RWPE2 (cell line): Measurements from ENCODE around the gene JCAD.

Source experiments
- ATAC-seq: fragments of 200-7000 bp; cut with Tn5 transposase; 3 replicates; pipeline ENCODE4 v1.9.1; 2021; ENCODE audit warnings: low read depth
- DNase-seq: peaks from one replicate; pipeline ENCODE4 v3.0.0-alpha.2; 2020; ENCODE audit warnings: low spot score
- H3K27ac ChIP-seq: fragments of 450-650 bp; 2 replicates; pipeline ENCODE4 v1.5.1; 2017; ENCODE audit warnings: mild to moderate bottlenecking; ENCODE audit not compliant: poor library complexity, severe bottlenecking
- H3K27me3 ChIP-seq: fragments of 250-450 bp; sonication (Bioruptor Pico); 2 replicates; pipeline ENCODE4 v1.5.1; 2021; ENCODE audit warnings: mild to moderate bottlenecking, moderate library complexity; ENCODE audit not compliant: insufficient read depth, poor library complexity, severe bottlenecking
- H3K36me3 ChIP-seq: fragments of 250-450 bp; sonication (Bioruptor Pico); 2 replicates; pipeline ENCODE4 v1.5.1; 2020; ENCODE audit warnings: low read depth, mild to moderate bottlenecking, moderate library complexity
- H3K4me1 ChIP-seq: fragments of 250-450 bp; sonication (Bioruptor Pico); 2 replicates; pipeline ENCODE4 v1.5.1; 2021; ENCODE audit warnings: mild to moderate bottlenecking, moderate library complexity; ENCODE audit not compliant: insufficient read depth, poor library complexity, severe bottlenecking
- H3K4me3 ChIP-seq: fragments of 250-450 bp; sonication (Bioruptor Pico); 2 replicates; pipeline ENCODE4 v1.5.1; 2021; ENCODE audit warnings: mild to moderate bottlenecking, moderate library complexity; ENCODE audit not compliant: severe bottlenecking
- H3K9me3 ChIP-seq: fragments of 250-450 bp; sonication (Bioruptor Pico); 2 replicates; pipeline ENCODE4 v1.5.1; 2021; ENCODE audit warnings: mild to moderate bottlenecking, moderate library complexity; ENCODE audit not compliant: severe bottlenecking
- CTCF ChIP-seq: fragments of 450-650 bp; IDR thresholded peaks from one replicate; pipeline ENCODE4 v1.5.1; 2017; ENCODE audit warnings: mild to moderate bottlenecking, moderate library complexity; ENCODE audit not compliant: poor library complexity, severe bottlenecking

JCAD gene

GRCh38 chr10:29994811-29995210 is 64.6 kb downstream of the JCAD start:
- TF ChIP-seq CTCF, result no peak
- H3K4me3 ChIP-seq, result no peak overlapping the region
- no peaks in the 10 kb centered on the region for H3K36me3 ChIP-seq
- H3K4me1 ChIP-seq, result no peaks in the 10 kb centered on the region
- DNase-seq, result no peak
- H3K27ac ChIP-seq, result no peak overlapping the region
- no peaks in the 10 kb centered on the region for H3K27me3 ChIP-seq
- no peak for ATAC-seq
- H3K9me3 ChIP-seq, result no peaks in the 10 kb centered on the region

GRCh38 chr10:29993319-29993915 is 66.0 kb downstream of the JCAD start:
- Histone ChIP-seq H3K4me3 (no peak overlapping the region), H3K4me1 (no peaks in the 10 kb centered on the region), H3K9me3 (no peaks in the 10 kb centered on the region), H3K27me3 (no peaks in the 10 kb centered on the region), H3K36me3 (no peaks in the 10 kb centered on the region), H3K27ac (no peak overlapping the region)
- DNase-seq, result no peak
- TF ChIP-seq CTCF, result no peak
- no peak for ATAC-seq

- no peaks in the 10 kb centered on the region for H3K4me1 ChIP-seq
- DNase-seq (no peak), ATAC-seq (no peak)
- H3K27me3 ChIP-seq, result no peaks in the 10 kb centered on the region
- no peak overlapping the region for H3K27ac ChIP-seq
- H3K9me3 ChIP-seq, result no peaks in the 10 kb centered on the region
- H3K4me3 ChIP-seq, result no peak overlapping the region
- H3K36me3 ChIP-seq, result no peaks in the 10 kb centered on the region
- TF ChIP-seq CTCF, result no peak
Observed at GRCh38 chr10:29992914-29993313, 66.5 kb downstream of the JCAD start.

GRCh38 chr10:29991382-29991781 is 68.0 kb downstream of the JCAD start:
- no peaks in the 10 kb centered on the region for H3K4me1 ChIP-seq
- no peak overlapping the region for H3K4me3 ChIP-seq
- ATAC-seq, result no peak
- H3K27me3 ChIP-seq, result no peaks in the 10 kb centered on the region
- no peak for DNase-seq
- H3K36me3 ChIP-seq, result no peaks in the 10 kb centered on the region
- H3K9me3 ChIP-seq, result no peaks in the 10 kb centered on the region
- H3K27ac ChIP-seq, result no peak overlapping the region
- no peak for TF ChIP-seq CTCF

- Histone ChIP-seq H3K27ac (no peak overlapping the region), H3K4me3 (no peak overlapping the region), H3K9me3 (no peaks in the 10 kb centered on the region), H3K36me3 (no peaks in the 10 kb centered on the region), H3K4me1 (no peaks in the 10 kb centered on the region), H3K27me3 (no peaks in the 10 kb centered on the region)
- ATAC-seq (no peak), DNase-seq (no peak)
- TF ChIP-seq CTCF, result no peak
Observed at GRCh38 chr10:29987471-29987870, 71.9 kb downstream of the JCAD start.
